HG02763 (cell line): ENCODE results near the gene SUSD3.
A peak's percentile ranks its signal among the peaks of the same experiment; 100 is the strongest.
"Not testable (repeated sequence)": the region's sequence is repeated elsewhere in the genome, so short reads cannot be mapped to it uniquely, and the experiment has no call there.

Experiments
- ATAC-seq: cut with Tn5 transposase; IDR thresholded peaks from one replicate; pipeline ENCODE4 v1.9.1; 2021; ENCODE audit warnings: mild to moderate bottlenecking, moderate library complexity; ENCODE audit not compliant: unreplicated experiment

SUSD3 gene

GRCh38 chr9:93091453-93092081, 33.1 kb downstream of the SUSD3 start:
- no peak for ATAC-seq

GRCh38 chr9:93092251-93092991, 33.9 kb downstream of the SUSD3 start:
- ATAC-seq, result no peak

- no peak for ATAC-seq
Observed at GRCh38 chr9:93093127-93093876, 34.8 kb downstream of the SUSD3 start.

GRCh38 chr9:93093877-93094657, 35.6 kb downstream of the SUSD3 start:
- ATAC-seq, result no peak

- ATAC-seq, result no peak
Observed at GRCh38 chr9:93094658-93095204, 36.2 kb downstream of the SUSD3 start.

GRCh38 chr9:93095205-93096130, 37.0 kb downstream of the SUSD3 start:
- ATAC-seq, result peak; percentile 68

GRCh38 chr9:93096131-93096802, 37.8 kb downstream of the SUSD3 start, which contains the start of gene CARD19:
TSS of gene CARD19 (plus strand) at chr9:93096217. CDS start at chr9:93096346, 129 bp downstream.
- ATAC-seq, result peak; percentile 9

- ATAC-seq, result no peak
Observed at GRCh38 chr9:93096811-93097382, 38.4 kb downstream of the SUSD3 start.

GRCh38 chr9:93097511-93098201, 39.2 kb downstream of the SUSD3 start:
- no peak for ATAC-seq

GRCh38 chr9:93098236-93098946, 39.9 kb downstream of the SUSD3 start:
- no peak for ATAC-seq

GRCh38 chr9:93099551-93100275, 41.2 kb downstream of the SUSD3 start:
- no peak for ATAC-seq

GRCh38 chr9:93100276-93100636, 41.8 kb downstream of the SUSD3 start:
- no peak for ATAC-seq

GRCh38 chr9:93101086-93101485, 42.6 kb downstream of the SUSD3 start:
- not testable (repeated sequence) for ATAC-seq

- ATAC-seq, result no peak
Observed at GRCh38 chr9:93105620-93106019, 47.1 kb downstream of the SUSD3 start.

GRCh38 chr9:93107151-93107824, 48.8 kb downstream of the SUSD3 start:
- ATAC-seq, result no peak

GRCh38 chr9:93107825-93108161, 49.3 kb downstream of the SUSD3 start:
- no peak for ATAC-seq
